ENCODE results near the gene PSMD5.

GRCh38 chr9:120846251-120846889, 3.6 kb upstream of the PSMD5 start:
- TF ChIP-seq CTCF (IDR thresholded peaks at IDR 0.05; ENCODE audit: low read length) (no peak), EZH2phosphoT487 (IDR thresholded peaks at IDR 0.05; ENCODE audit: low read length) (no peak), EZH2 (optimal IDR thresholded peaks at IDR 0.05; ENCODE audit: low read depth, low read length) (no peak)

Data from MM.1S (cell line).